Measurements from ENCODE around the gene MMP15. TPM values are rescaled to one million over a fixed set of nuclear protein-coding genes. Genes with fewer than 3 reads are reported as not detected.

The MMP15 gene
- total and polyA plus RNA-seq, 2 of the 4 experiments (the other 2 are of a cell fraction), result 0.18 to 0.56 TPM

- Histone ChIP-seq H3K4me1 (ENCODE audit: control insufficient read depth, insufficient read depth, low read length) (peaks cover 1% of the 10 kb centered on the region; the same call in 1 of the 2 replicates), H2AK5ac (ENCODE audit: low read depth, low read length) (no peak overlapping the region), H2BK120ac (ENCODE audit: low read depth, low read length) (no peak overlapping the region), H3K9me3 (ENCODE audit: control insufficient read depth, insufficient read depth, low read length) (no peaks in the 10 kb centered on the region), H4K5ac (ENCODE audit: low read depth, low read length) (no peak overlapping the region), H3K27ac (ENCODE audit: insufficient read depth, low read length) (no peak overlapping the region), H3K9ac (ENCODE audit: low read depth, low read length) (no peak overlapping the region), H3K36me3 (ENCODE audit: control insufficient read depth, insufficient read depth, low read length) (peaks cover 34% of the 10 kb centered on the region; the same call in 1 of the 2 replicates), H3K56ac (ENCODE audit: extremely low read depth, insufficient read depth, low read length) (no peak overlapping the region), H3K79me1 (ENCODE audit: low read depth in 1 of 2, low read length in 2 of 2) (peaks cover 5 to 30% of the 10 kb centered on the region in 2 experiments; a peak in 3 of 4 replicates), H2BK15ac (ENCODE audit: low read depth, low read length) (no peak overlapping the region), H2BK20ac (ENCODE audit: low read depth, low read length) (no peak overlapping the region), H3K14ac (replicated peaks; ENCODE audit: low read depth, low read length) (no peak overlapping the region), H2AK9ac (replicated peaks; ENCODE audit: low read depth, low read length, poor library complexity) (no peak overlapping the region), H3K4ac (ENCODE audit: low read depth, low read length) (no peak overlapping the region), H3K27me3 (ENCODE audit: control insufficient read depth, insufficient read depth, low read length) (no peaks in the 10 kb centered on the region; the same call in 1 of the 2 replicates), H4K20me1 (ENCODE audit: insufficient read depth, low read length) (peaks cover 15% of the 10 kb centered on the region), H3K4me3 (ENCODE audit: insufficient read depth, low read depth, low read length) (no peak overlapping the region), H2BK5ac (ENCODE audit: low read depth, low read length, poor library complexity, severe bottlenecking) (no peak overlapping the region), H3K23ac (ENCODE audit: low read depth, low read length) (no peak overlapping the region), H2AFZ (replicated peaks; ENCODE audit: low read length, poor library complexity) (no peak overlapping the region), H3K18ac (ENCODE audit: low read depth, low read length) (no peak overlapping the region), H4K8ac (ENCODE audit: low read depth in 2 of 2, low read length in 2 of 2) (no peak overlapping the region), H3K9me1 (ENCODE audit: insufficient read depth, low read length) (peaks cover 3% of the 10 kb centered on the region; the same call in 1 of the 2 replicates), H3K4me2 (ENCODE audit: low read depth, low read length) (no peak overlapping the region), H4K91ac (ENCODE audit: insufficient read depth, low read depth, low read length) (no peak overlapping the region)
- intact Hi-C loops (cut with micrococcal nuclease) (no loop called here), dilution Hi-C loops (cut with HindIII; ENCODE audit: low sequenced_read_pairs, unreplicated experiment) (no loop called here), in situ Hi-C loops (cut with MboI; ENCODE audit: low sequenced_read_pairs) (no loop called here)
- TF ChIP-seq RAD21 (IDR thresholded peaks at IDR 0.05; ENCODE audit: low read length) (no peak), POLR2A (IDR thresholded peaks at IDR 0.05; ENCODE audit: low read depth, low read length) (no peak), RCOR1 (IDR thresholded peaks at IDR 0.05; ENCODE audit: insufficient replicate concordance, low read length) (no peak), FOS (IDR thresholded peaks at IDR 0.05; ENCODE audit: low read depth, low read length) (no peak)
- BruUV-seq (replicated peaks), result no TSS peak
- WGBS, 2 experiments (ENCODE audit: extremely low coverage in 2 of 2, insufficient read length in 1 of 2), result 100% methylated on average over 1 of the region's 5 CpGs; no CpG with 5 or more reads in 1 of the 2 experiments
- DNase-seq (no peak), ATAC-seq (ENCODE audit: low read depth) (no peak)
- ChIA-PET POLR2A (ENCODE audit: unreplicated experiment) (no interaction called here), CTCF (no interaction called here)
Measured at GRCh38 chr16:57993897-57994296, 31.7 kb upstream of the MMP15 start.

Measured in IMR-90 (cell line).